CD14-positive monocyte (primary cell): ENCODE measurements around the gene LARP7. TPM values are rescaled to one million over a fixed set of nuclear protein-coding genes. Genes with fewer than 3 reads are reported as not detected.
"Not testable (repeated sequence)": the region's sequence is repeated elsewhere in the genome, so short reads cannot be mapped to it uniquely, and the experiment has no call there.

Experiments used
- DNase-seq, 3 donors: peaks; one replicate each; pipeline ENCODE4 v3.0.0-alpha.2; 2011 to 2022
- H2AFZ ChIP-seq: 2 replicates; pipeline ENCODE4 v1.6.0; 2012; ENCODE audit warnings: mild to moderate bottlenecking, low read depth, low read length, inconsistent platforms; ENCODE audit not compliant: insufficient read depth, poor library complexity, severe bottlenecking
- H3K27ac ChIP-seq, 2 donors: 1 replicate in 1 of 2; 2 replicates in 1 of 2; pipeline ENCODE4 v1.5.1; 2012 to 2013; ENCODE audit warnings: low read length in 2 of 2, control low read depth in 1 of 2, inconsistent platforms in 1 of 2, low read depth in 1 of 2, mild to moderate bottlenecking in 1 of 2
- H3K27me3 ChIP-seq, 2 donors: one replicate each; pipeline versions ENCODE4 v1.6.0 to v1.6.1; 2011 to 2013; ENCODE audit warnings: low read length in 2 of 2; ENCODE audit not compliant: control insufficient read depth in 2 of 2, insufficient read depth in 2 of 2
- H3K36me3 ChIP-seq, 2 donors: replicated peaks in 1 of 2; 1 replicate in 1 of 2; 2 replicates in 1 of 2; pipeline versions ENCODE4 v1.5.1 to v1.6.1; 2012 to 2013; ENCODE audit warnings: low read length in 2 of 2, control low read depth in 1 of 2, inconsistent platforms in 1 of 2, mild to moderate bottlenecking in 1 of 2; ENCODE audit not compliant: insufficient read depth in 2 of 2, control insufficient read depth in 1 of 2
- H3K4me1 ChIP-seq, 2 donors: 1 replicate in 1 of 2; 2 replicates in 1 of 2; pipeline versions ENCODE4 v1.5.1 to v1.6.1; 2012 to 2013; ENCODE audit warnings: low read length in 2 of 2, control low read depth in 1 of 2, inconsistent platforms in 1 of 2, mild to moderate bottlenecking in 1 of 2, moderate library complexity in 1 of 2; ENCODE audit not compliant: insufficient read depth in 2 of 2, control insufficient read depth in 1 of 2
- H3K4me2 ChIP-seq: replicated peaks from 2 replicates; pipeline ENCODE3; 2012; ENCODE audit warnings: low read length, moderate library complexity, mild to moderate bottlenecking; ENCODE audit not compliant: poor library complexity, severe bottlenecking; ENCODE audit errors: extremely low read depth
- H3K4me3 ChIP-seq, 3 experiments: fragments of 200-600 bp in 1 of 3; sonication (generic) in 1 of 3; replicated peaks in 1 of 3; 1 replicate in 2 of 3; 2 replicates in 1 of 3; pipeline ENCODE4 v1.5.1; 2011 to 2013; ENCODE audit warnings: low read length in 3 of 3, mild to moderate bottlenecking in 3 of 3, control low read depth in 2 of 3, low read depth in 2 of 3, inconsistent platforms in 1 of 3, moderate library complexity in 1 of 3
- H3K79me2 ChIP-seq: 2 replicates; pipeline ENCODE4 v1.6.0; 2012; ENCODE audit warnings: mild to moderate bottlenecking, control low read depth, inconsistent platforms, low read length, moderate library complexity; ENCODE audit not compliant: insufficient read depth
- H3K9ac ChIP-seq: 2 replicates; pipeline ENCODE4 v1.6.0; 2017; ENCODE audit warnings: low read length, mild to moderate bottlenecking; ENCODE audit not compliant: insufficient read depth, poor library complexity, severe bottlenecking
- H3K9me3 ChIP-seq, 2 donors: replicated peaks in 1 of 2; 1 replicate in 1 of 2; 2 replicates in 1 of 2; pipeline versions ENCODE4 v1.5.1 to v1.6.1; 2012 to 2013; ENCODE audit warnings: low read length in 2 of 2, control low read depth in 1 of 2; ENCODE audit not compliant: control insufficient read depth in 1 of 2, insufficient read depth in 1 of 2
- H4K20me1 ChIP-seq: 2 replicates; pipeline ENCODE4 v1.6.0; 2012; ENCODE audit warnings: mild to moderate bottlenecking, low read length, control low read depth, moderate library complexity; ENCODE audit not compliant: insufficient read depth
- H3K27ac Mint-ChIP-seq, 7 donors: one replicate each; pipeline ENCODE4 v1.8.0; 2020; ENCODE audit warnings: mild to moderate bottlenecking in 7 of 7, mixed read lengths in 7 of 7, moderate library complexity in 6 of 7, inconsistent platforms in 2 of 7
- H3K27me3 Mint-ChIP-seq, 3 donors: one replicate each; pipeline ENCODE4 v1.8.0; 2021 to 2022; ENCODE audit warnings: low read depth in 3 of 3, mild to moderate bottlenecking in 3 of 3, mixed read lengths in 3 of 3, moderate library complexity in 3 of 3, inconsistent platforms in 1 of 3
- H3K36me3 Mint-ChIP-seq, 2 donors: one replicate each; pipeline ENCODE4 v1.8.0; 2020; ENCODE audit warnings: mixed read lengths in 2 of 2, inconsistent platforms in 1 of 2, mild to moderate bottlenecking in 1 of 2
- H3K4me1 Mint-ChIP-seq: one replicate; pipeline ENCODE4 v1.8.0; 2020; ENCODE audit warnings: mild to moderate bottlenecking, mixed read lengths
- H3K4me3 Mint-ChIP-seq, 2 donors: one replicate each; pipeline ENCODE4 v1.8.0; 2020; ENCODE audit warnings: mild to moderate bottlenecking in 2 of 2, mixed read lengths in 2 of 2, moderate library complexity in 1 of 2
- H3K9me3 Mint-ChIP-seq, 7 donors: one replicate each; pipeline ENCODE4 v1.8.0; 2020 to 2022; ENCODE audit warnings: mixed read lengths in 7 of 7, mild to moderate bottlenecking in 6 of 7, moderate library complexity in 6 of 7, inconsistent platforms in 2 of 7
- WGBS: methylation state at CpG from one replicate; pipeline ENCODE4 v1.1.5; 2013; ENCODE audit warnings: missing lambda C conversion rate; ENCODE audit not compliant: insufficient coverage; 5-methylcytosine and 5-hydroxymethylcytosine counted together
- intact Hi-C, 2 donors: fragments of 100-400 bp; cut with micrococcal nuclease; formaldehyde crosslinking; loops; one replicate each; pipeline versions ENCODE4 v1.15.0 to v1.15.1; 2023
- polyA plus RNA-seq, 3 donors: library from polyadenylated mRNA; depleted of rRNA in 1 of 3; unstranded in 2 of 3; stranded (reverse) in 1 of 3; fragments of 300-500 nt in 2 of 3; fragments of >200 nt in 1 of 3; fragmentation: Illumina TruSeq in 2 of 3; gene quantifications; 1 replicate in 2 of 3; 2 replicates in 1 of 3; pipeline ENCODE4 v1.2.3, GENCODE V29; 2012 to 2021
- TF ChIP-seq, protein P1 (sequence below): fragments of 200-600 bp; IDR thresholded peaks from one replicate; pipeline ENCODE4 v1.8.0; 2022; ENCODE audit warnings: antibody characterized with exemption, mild to moderate bottlenecking

The LARP7 gene
- polyA plus RNA-seq, 3 donors: 12.5 to 20.7 (median 14.1) TPM

DNA sequence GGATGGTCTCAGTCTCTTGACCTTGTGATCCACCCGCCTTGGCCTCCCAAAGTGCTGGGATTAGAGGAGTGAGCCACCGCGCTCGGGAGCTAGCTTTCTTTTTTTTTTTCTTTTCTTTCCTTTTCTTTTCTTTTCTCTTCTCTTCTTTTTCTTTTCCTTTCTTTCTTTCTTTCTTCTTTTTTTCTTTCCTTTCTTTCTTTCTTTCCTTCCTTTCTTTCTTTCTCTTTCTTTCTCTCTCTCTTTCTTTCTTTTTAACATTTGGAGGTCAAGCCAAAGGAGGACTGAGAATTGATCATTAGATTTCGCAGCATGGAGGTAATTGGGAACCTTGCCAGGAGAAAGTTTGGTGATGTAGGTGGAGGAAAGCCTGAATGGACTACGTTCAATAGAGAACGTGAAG lies 67.4 kb downstream of the LARP7 start:
- H3K4me3 Mint-ChIP-seq: peak overlapping the region in 1 of 2 donors; percentile 73
- DNase-seq: no peak
- Histone ChIP-seq H3K27me3 (peaks cover 46 to 67% of the 10 kb centered on the region in 2 donors), H3K27ac (no peak overlapping the region), H2AFZ (no peak overlapping the region), H3K4me2 (no peak overlapping the region), H3K4me1 (peaks cover 0 to 4% of the 10 kb centered on the region in 2 donors), H4K20me1 (no peaks in the 10 kb centered on the region), H3K4me3 (no peak overlapping the region), H3K9ac (no peak overlapping the region), H3K79me2 (no peaks in the 10 kb centered on the region), H3K9me3 (peaks cover 5 to 25% of the 10 kb centered on the region in 2 donors), H3K36me3 (no peaks in the 10 kb centered on the region)
- peak overlapping the region in 1 of 7 donors; percentile 43 for H3K27ac Mint-ChIP-seq
- H3K9me3 Mint-ChIP-seq: peaks cover 0 to 17% (median 10%) of the 10 kb centered on the region in 7 donors
- H3K36me3 Mint-ChIP-seq: peaks cover 3 to 10% of the 10 kb centered on the region in 2 donors
- peaks cover 43 to 61% (median 59%) of the 10 kb centered on the region in 3 donors for H3K27me3 Mint-ChIP-seq
- intact Hi-C loops: no loop called here
- WGBS: 75% methylated on average over 5 of the region's 7 CpGs
- H3K4me1 Mint-ChIP-seq: peaks cover 14% of the 10 kb centered on the region
- TF ChIP-seq, protein P1, sequence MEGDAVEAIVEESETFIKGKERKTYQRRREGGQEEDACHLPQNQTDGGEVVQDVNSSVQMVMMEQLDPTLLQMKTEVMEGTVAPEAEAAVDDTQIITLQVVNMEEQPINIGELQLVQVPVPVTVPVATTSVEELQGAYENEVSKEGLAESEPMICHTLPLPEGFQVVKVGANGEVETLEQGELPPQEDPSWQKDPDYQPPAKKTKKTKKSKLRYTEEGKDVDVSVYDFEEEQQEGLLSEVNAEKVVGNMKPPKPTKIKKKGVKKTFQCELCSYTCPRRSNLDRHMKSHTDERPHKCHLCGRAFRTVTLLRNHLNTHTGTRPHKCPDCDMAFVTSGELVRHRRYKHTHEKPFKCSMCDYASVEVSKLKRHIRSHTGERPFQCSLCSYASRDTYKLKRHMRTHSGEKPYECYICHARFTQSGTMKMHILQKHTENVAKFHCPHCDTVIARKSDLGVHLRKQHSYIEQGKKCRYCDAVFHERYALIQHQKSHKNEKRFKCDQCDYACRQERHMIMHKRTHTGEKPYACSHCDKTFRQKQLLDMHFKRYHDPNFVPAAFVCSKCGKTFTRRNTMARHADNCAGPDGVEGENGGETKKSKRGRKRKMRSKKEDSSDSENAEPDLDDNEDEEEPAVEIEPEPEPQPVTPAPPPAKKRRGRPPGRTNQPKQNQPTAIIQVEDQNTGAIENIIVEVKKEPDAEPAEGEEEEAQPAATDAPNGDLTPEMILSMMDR: no peak

DNA sequence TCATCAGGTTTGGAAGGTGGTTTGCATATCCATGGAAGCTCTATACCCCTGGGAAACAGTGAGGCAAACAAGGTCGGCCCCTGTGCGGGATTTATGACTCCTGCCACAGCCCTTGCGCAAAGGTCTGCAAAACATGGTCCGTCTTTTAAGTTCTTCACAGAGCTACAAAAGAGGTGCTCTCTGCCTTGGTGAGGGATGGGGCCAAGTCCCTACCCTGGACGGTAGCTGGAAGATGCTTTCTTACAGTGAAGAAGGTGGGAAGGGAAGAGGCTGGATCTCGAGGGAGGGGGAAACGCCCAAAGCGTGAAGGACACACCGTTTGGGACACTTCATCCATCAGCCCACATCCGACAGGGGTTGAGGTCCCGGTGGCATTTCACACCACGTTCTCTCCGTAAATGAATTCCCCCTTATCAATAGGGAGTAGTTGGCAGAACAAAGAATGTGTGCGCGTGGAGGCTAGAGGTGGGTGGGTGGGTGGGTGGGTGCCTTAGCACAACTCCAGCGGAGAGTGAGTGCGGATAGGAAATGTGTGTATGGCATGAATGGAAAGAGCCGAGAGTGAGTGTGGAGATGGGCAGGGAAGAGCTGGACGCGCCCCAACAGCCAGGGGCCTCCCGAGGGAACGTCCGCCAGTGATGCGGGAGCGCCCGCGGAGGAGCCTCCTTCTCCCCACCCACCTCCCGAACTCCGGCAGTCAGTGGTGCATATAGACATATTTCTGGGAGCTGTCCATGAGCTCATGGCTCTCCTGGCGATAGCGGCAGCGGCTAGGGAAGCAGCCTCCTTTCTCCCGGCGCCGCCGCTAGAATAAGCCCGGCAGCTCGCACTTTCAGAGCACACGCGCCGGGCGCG lies 68.3 kb downstream of the LARP7 start:
- no peak overlapping the region for H3K27ac ChIP-seq
- no peak for DNase-seq
- H4K20me1 ChIP-seq: no peaks in the 10 kb centered on the region
- peaks cover 46 to 67% of the 10 kb centered on the region in 2 donors for H3K27me3 ChIP-seq
- H3K4me3 Mint-ChIP-seq: peak overlapping the region; percentile 65 to 73
- H3K4me3 ChIP-seq: no peak overlapping the region
- intact Hi-C loops: no loop called here
- H3K9me3 ChIP-seq: peaks cover 5 to 25% of the 10 kb centered on the region in 2 donors
- peaks cover 43 to 63% (median 58%) of the 10 kb centered on the region in 3 donors for H3K27me3 Mint-ChIP-seq
- H3K36me3 Mint-ChIP-seq: peaks cover 3 to 10% of the 10 kb centered on the region in 2 donors
- 5% methylated on average over 8 of the region's 43 CpGs for WGBS
- no peaks in the 10 kb centered on the region for H3K79me2 ChIP-seq
- peak overlapping the region; percentile 47 for H3K4me2 ChIP-seq
- no peak overlapping the region for H3K9ac ChIP-seq
- peaks cover 0 to 4% of the 10 kb centered on the region in 2 donors for H3K4me1 ChIP-seq
- TF ChIP-seq, protein P1: no peak
- H2AFZ ChIP-seq: no peak overlapping the region
- H3K36me3 ChIP-seq: no peaks in the 10 kb centered on the region
- H3K27ac Mint-ChIP-seq: no peak overlapping the region
- H3K4me1 Mint-ChIP-seq: peaks cover 14% of the 10 kb centered on the region
- H3K9me3 Mint-ChIP-seq: peaks cover 0 to 17% (median 10%) of the 10 kb centered on the region in 7 donors

DNA sequence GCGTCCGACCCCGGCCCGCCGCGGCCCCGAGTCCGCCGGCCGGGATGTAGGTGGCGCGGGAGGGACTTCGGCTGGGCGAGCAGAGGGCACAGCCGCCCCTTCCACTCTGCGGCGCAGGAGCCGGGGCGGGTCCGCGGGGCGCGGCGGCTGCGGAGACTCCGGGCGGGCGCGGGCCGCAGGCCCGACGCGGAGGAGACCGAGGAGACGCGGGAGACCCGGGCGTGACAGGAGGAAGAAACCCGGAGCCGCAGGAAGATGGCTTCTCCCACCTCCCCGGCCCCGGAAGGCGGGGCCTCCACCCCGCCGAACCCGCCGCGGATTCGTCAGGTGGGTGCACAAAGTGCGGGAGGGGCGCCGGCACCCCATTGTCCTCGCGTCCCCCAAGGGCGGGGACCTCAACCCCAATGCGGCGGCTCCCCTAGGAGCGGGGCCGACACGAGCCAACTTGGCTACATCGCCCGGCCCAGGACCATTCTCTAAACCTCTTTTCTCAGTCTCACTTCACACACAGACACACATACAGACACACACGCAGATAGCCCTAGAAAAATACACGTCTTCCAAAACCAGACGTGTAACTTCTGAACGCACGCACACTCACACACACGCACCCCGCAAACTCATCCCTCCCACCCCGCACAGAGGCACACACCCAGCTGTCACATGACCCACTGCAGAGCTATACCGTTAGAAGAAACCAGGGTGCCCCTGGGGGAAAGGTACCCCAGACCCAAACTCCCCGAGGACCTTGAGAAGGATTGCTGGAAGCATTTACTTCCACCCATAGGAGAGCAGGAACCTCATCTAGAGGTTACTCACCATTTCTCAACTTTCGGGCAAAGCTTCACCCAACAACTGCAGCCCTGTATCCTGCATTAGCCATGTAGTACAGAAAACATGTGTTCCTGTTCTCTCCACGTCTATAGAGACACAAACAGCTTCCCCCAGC lies 69.2 kb downstream of the LARP7 start:
- H4K20me1 ChIP-seq, H3K9ac ChIP-seq, H3K36me3 ChIP-seq, H3K79me2 ChIP-seq, DNase-seq, H3K27ac ChIP-seq, H3K27ac Mint-ChIP-seq, intact Hi-C loops, H3K4me1 ChIP-seq, H3K36me3 Mint-ChIP-seq: not testable (repeated sequence)
- Mint-ChIP-seq H3K4me1 (peaks cover 14% of the 10 kb centered on the region), H3K27me3 (peaks cover 43 to 62% (median 56%) of the 10 kb centered on the region in 3 donors), H3K9me3 (peaks cover 0 to 17% (median 10%) of the 10 kb centered on the region in 7 donors), H3K4me3 (peak overlapping the region; percentile 73 to 90)
- peaks cover 46 to 67% of the 10 kb centered on the region in 2 donors for H3K27me3 ChIP-seq
- peaks cover 5 to 25% of the 10 kb centered on the region in 2 donors for H3K9me3 ChIP-seq
- H3K4me2 ChIP-seq: peak overlapping the region; percentile 68
- H3K4me3 ChIP-seq: peak overlapping the region; percentile 2 to 66 (median 23)
- 0% methylated on average over 27 of the region's 74 CpGs for WGBS
- peak overlapping the region; percentile 33 for H2AFZ ChIP-seq
